Bone marrow (tissue), 2 donors: ENCODE data around the gene HM13.
"Not testable (repeated sequence)": the region's sequence is repeated elsewhere in the genome, so short reads cannot be mapped to it uniquely, and the experiment has no call there.

ENCODE experiments used
- DNase-seq, 2 donors: peaks; one replicate each; lab custom pipeline; 2025; lab: John Stamatoyannopoulos, UW

The HM13 gene

DNA sequence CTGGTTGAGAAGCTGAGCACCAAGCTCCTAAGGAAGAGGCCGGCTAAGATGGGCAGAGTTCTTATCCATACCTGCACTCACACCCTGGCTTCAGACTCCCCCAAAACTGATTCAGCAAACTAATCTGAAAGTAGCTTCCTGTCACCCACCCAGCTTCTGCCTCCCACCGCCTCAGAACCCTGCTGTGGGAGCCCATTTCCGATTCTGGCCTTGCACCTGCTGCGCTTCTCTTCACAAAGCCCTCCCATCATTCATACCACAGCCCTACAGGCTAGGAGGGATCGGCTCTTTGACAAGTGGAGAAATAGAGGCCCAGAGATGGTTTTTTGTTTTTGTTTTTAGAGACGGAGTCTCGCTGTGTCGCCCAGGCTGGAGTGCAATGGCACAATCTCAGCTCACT, 28.7 kb downstream of the HM13 start:
- DNase-seq = no peak

DNA sequence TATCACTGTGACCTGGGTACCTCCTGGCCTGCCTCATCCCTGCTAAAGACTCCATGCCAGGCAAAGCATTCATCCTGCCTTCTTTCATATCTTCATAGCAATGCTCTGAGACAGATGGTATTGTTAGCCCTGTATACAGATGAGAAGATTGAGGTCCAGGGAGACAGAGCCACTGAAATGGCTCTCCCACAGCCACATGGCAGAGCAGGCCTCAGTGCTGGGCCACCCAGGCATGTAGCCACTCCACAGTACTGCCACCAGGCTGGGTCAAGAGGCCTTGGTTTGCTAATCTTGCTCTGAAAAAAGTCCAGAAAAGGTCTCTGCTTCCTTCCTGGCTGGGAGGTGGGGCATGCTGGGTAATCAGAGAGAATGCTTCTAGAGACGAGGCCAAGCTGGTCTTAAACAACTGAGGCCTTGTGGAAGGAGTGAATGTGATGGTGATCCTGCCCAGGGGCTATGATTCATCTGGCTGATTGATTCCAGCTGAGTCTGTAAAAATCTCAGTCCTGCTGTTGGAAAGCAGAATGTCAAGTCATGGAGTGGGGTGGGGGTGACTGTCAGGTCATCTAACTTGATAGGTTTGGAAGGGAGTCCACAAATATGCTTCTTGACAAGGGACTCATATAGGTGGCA, 29.8 kb downstream of the HM13 start:
- DNase-seq = no peak

DNA sequence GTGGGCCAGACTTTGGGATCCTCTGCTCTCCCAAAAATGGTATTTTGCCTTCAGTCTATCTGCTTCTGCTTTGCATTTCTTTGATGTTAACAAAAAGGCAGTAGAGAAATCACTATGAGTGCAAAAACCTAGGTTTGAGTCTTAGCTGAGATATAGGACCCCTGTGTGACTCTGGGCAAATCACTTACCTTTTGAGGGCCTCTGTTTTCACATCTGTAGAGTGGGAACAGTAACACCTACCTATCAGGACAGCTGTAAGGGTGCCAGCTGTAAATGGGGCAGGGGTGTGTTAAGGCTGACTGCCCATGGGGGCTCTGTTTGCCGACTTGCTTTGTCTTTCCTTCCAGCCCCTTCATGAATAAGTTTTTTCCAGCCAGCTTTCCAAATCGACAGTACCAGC, 30.4 kb downstream of the HM13 start:
- no peak for DNase-seq

DNA sequence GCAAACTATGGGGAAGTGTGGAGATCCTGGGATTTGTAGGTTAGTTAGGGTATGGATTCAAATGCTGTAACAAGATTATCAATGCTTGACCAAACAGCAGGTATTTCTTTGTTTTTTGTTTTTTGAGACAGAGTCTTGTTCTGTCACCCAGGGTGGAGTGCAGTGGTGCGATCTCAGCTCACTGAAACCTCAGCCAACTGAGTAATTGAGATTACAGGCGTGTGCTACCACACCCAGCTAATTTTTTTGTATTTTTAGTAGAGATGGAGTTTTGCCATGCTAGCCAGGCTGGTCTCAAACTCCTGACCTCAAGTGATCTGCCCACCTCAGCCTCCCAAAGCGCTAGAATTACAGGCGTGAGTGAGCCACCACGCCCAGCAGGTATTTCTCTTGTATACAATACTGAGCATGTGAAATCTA, 31.4 kb downstream of the HM13 start:
- DNase-seq = not testable (repeated sequence)

DNA sequence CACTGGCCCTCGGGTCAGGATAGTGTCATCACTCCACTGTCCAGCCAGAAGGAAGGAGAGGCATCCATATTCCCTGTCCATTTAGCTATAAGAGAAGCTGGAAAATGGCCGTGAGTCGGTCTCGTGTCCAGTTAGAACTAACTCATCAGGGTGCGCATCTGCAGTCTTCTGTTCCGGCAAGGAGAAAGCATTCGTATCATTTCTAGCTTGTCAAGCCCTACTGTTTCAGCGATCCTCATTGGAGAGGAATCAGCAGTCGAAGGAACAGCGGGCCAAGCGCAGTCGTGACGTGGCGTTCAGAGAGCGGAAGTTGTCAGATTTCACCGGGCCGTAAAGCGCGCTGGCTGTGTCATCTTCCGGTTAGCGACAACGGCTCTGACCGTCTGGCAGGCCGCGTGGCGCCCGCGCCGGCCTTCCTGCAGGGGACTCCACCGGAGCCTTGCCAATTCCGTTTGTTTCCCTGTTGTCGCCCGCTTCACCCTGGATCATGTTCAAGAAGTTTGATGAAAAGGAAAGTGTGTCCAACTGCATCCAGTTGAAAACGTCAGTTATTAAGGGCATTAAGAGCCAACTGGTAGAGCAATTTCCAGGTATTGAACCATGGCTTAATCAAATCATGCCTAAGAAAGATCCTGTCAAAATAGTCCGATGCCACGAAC, 32.9 kb downstream of the HM13 start:
- peak in 1 of 2 donors; percentile 80 for DNase-seq

DNA sequence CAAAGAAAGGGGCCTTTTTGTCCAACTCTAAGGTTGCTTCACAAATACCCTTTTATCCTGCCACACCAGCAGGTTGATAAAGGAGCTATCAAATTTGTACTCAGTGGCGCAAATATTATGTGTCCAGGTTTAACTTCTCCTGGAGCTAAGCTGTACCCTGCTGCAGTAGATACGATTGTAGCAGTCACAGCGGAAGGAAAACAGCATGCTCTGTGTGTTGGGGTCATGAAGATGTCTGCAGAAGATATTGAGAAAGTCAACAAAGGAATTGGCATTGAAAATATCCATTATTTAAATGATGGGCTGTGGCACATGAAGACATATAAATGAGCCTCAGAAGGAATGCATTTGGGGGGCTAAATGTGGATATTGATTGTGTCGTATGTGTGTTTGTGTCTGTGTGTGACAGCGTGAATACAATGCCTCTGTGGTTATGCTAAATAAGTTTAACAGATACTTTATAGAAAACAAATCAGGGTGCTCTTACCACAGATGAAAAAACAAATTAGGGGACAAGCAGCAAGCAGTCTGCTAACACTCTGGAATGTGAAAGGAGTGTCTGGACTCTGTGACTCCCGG, 33.6 kb downstream of the HM13 start:
- DNase-seq = no peak

DNA sequence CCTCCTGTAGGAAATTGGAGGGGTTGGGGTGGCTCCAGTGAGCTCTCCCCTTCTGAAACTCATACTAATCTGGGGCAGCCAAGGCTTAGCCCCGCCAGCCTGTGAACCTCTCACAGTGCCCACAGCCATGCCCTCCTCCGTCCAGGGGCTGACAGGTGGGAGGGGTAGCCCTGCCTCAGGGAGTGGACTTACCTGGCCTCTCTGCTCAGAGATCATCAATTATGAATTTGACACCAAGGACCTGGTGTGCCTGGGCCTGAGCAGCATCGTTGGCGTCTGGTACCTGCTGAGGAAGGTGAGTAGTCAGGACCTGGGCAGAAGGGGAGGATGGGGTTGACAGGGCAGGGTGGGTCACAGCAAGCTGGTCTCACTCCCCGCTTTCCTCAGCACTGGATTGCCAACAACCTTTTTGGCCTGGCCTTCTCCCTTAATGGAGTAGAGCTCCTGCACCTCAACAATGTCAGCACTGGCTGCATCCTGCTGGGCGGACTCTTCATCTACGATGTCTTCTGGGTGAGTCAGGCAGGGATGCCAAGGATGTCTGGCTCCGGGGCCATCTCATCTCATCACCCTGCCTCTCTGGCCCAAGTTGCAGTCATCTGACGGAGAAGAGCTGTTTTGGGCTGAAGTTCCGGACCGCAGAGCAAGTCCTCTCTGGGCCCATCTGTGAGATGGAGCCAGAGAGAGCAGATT, 34.7 kb downstream of the HM13 start:
- no peak for DNase-seq

DNA sequence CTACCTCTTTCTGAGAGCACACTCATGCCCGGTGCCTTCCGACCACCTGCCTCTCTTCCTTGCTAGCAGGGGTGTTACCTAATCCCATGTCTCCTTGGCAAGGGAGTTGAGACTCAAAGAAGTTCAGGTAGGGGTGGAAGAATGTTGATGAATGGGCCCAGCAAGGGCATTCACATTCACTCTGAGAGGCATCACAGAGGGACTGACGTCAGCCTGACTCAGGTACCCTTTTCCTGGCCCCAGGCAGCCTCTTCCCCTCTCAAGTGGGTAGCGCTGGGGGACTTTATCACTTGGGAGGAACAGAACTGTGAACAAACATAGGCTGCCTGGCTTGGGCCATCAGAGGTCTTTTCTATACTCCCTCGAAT, 35.3 kb downstream of the HM13 start:
- DNase-seq = no peak

DNA sequence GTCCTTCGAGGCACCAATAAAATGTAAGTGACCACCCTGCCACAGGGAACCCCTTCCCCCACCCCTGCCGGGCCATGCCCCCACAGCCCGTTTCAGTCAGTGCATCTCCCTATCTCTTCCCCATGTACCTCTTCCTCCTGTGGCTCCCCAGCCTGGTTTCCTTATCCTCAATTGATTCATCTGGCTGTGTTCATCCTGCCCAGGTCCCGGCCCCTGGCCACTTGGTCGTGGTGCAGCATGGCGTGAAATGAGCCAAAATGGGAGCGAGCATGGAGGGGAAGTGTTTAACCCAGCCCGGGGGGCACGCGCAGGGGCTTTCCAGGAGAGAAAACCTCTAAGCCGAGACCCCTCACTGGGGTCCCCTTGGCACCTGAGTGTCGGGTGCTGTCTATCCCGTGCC, 35.9 kb downstream of the HM13 start:
- no peak for DNase-seq

DNA sequence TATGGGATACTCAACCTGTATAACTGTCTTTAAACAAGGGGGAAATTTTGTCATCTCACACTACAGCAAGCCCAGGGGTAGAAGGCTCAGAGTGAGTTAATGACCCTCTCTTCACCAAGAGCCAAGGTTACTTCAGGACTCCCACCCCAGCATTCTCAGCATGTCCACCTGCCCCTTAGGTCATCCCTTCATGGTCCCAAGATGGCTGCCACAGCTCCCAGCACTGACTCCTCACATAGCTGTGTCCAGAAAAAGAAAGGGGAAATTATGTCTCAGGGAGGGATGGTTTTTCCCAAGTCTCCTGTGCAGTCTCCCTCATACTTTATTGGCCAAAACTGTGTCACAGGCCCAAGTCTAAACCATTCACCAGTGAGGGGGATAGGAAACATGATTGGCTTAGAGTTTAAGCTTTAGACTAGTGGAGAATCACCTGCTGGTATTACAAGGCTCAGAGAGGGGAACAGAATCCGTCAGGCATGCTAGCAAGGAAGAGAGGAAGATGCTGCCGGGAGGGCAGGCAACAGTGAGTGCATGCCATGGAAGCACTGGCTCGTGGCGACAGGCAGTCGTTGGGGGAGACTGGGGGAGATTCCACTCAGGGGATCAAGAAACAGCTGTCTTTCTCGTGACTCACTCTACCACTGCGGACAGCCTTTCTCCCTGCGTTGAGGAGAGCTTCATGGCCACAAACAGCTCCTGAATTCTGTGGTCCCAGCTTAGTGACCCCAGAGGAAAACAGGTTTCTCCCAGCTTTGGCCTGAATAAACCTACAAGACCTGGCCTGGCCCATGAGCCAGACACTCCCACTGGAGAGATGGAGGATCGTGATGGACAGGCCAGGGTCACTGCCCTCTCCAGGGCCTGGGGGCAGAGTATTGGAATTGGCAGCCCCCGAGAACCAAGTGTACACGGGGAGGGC, 37.2 kb downstream of the HM13 start:
- no peak for DNase-seq

DNA sequence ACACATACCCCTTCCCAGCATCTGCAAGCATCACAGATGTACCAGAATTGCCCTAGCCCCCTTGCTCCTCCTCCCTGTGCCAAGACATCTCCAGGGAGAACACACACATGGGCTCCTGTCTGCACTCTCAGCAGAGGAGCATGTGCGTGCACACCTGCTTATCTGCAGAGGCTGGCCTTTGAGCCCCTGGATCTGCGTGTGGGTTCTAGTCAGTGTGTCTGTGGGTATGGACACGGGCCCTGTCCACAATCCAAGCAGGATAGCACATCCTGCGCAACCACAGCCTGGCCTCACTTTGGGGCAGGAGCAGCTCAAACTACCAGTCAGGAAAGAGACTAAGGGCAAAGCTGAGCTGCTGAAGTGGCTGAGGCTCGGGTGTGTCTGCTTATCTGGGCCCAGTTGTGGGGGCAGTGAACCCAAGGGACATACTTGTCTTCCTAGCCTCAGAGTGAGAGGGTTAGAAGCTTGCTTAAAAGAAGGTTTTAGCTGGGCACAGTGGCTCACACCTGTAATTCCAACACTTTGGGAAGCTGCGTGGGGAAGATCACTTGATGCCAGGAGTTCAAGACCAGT, 41.0 kb downstream of the HM13 start:
- no peak for DNase-seq

DNA sequence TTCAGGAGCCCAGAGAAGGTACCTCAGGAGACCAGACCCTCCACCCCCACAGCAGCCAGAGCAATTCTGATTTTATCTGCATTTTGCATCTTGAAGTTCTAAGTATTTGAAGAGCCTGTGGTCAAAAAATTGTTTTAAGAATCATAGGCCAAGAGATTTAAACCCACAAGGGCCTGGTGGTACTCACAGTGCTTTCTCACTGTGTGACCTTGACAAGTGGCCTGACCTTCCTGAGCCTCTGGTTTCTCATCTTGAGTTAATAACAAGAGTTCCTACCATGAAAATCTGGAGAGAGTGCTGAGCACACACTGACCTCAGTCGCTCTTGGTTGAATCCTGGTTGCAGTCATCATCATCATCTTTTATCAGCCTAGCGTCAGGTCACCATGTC, 45.5 kb downstream of the HM13 start:
- no peak for DNase-seq

DNA sequence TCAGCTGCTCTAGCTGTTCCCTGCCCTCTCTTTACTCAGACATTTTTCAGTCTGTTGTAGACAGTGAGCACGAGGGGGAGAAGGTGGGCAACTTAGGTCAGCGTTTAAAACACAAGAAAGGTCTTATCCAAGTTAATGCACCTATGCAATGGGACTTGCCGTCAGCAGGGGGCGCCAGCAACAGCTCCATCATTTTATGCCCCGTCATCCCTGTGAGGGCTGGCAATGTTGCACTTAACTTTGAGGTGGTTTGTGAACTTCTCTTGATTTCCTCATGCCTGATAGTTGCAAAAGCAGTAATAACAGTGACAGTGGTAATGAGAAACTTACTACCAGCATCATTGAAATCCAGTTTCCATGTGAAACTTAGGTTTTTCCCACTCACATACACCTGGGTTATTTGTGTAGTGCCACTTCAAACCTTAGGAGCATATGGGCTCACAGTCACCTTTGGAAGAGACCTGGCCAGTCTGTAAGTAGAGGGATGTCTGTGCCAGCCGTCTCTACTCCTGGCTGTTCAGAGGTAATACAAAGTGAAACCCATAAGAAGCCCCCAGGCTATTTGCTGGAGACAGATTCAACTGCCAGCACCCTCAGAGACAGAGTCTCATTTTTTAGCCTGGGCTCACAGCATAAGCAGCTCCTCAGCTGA, 46.0 kb downstream of the HM13 start:
- DNase-seq = peak; percentile 61 to 80

DNA sequence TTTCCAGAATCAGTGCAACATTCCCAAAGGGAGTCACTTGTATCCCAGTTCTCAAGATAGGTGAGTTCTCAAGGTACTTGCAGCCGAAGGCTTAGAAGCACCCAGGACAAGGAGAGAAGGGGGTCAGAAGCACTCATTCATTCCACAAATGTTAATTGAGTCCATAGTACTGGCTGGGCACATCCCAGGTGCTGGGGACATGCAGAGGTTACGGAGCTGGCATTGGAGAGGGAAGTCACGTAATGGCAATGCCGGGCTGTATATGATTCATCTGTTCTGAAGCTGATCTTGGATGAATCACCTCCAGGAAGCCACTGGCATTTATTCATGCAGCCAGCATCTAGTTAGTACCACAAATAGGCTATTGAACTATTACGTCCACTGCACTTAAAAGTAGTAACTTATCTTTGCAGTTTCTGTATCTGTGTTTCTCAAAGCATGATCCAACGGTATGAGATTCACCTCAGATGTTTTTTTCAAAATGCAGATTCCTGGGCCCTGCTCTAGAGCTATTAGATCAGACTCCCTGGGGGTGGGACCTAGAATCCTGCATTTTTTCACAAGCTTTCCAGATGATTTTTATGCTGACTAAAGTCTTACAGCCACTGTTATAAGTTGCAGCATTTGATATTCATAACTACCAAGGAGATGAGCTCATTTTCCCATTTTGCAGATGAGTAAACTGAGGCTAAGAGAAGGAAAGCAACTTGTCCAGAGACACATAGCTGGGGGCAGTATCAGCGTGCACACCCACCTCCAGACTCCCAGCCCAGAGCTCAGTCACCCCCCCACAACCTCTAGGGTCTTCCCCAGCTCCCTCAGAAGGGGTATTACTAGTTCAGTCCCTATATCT, 46.7 kb downstream of the HM13 start:
- DNase-seq = peak; percentile 17 to 73

DNA sequence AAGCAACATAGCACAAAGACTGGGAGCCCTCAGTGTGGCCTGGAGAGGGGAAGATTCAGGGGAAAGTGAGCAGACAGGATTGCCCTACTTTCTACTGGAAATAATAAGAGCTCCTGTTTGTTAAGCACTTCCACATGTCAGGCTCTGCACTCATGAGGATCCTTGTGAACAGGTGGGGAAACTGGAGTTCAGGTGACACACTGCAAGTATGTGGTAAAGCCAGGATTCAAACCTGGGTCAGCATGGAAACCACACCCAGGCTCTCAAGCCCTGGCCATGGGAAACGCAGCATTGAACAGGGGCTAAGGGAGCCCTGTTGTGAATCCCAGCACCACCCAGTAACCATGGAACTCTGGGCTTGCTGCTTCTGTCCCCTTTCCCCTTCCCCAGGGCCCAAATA, 48.0 kb downstream of the HM13 start:
- no peak for DNase-seq

DNA sequence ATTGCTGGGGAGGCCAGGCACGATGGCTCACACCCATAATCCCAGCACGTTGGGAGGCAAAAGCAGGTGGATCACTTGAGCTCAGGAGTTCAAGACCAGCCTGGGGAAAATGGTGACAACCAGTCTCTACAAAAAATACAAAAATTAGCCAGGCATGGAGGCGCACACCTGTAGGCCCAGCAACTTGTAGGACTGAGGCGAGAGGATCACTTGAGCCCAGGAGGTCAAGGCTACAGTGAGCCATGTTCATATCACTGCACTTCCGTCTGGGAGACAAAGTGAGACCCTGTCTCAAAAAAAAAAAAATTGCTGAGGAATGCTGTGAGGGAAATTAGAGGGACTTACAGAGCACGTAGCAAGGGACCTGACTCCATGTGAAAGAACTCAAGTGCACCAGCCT, 50.0 kb downstream of the HM13 start:
- no peak for DNase-seq

DNA sequence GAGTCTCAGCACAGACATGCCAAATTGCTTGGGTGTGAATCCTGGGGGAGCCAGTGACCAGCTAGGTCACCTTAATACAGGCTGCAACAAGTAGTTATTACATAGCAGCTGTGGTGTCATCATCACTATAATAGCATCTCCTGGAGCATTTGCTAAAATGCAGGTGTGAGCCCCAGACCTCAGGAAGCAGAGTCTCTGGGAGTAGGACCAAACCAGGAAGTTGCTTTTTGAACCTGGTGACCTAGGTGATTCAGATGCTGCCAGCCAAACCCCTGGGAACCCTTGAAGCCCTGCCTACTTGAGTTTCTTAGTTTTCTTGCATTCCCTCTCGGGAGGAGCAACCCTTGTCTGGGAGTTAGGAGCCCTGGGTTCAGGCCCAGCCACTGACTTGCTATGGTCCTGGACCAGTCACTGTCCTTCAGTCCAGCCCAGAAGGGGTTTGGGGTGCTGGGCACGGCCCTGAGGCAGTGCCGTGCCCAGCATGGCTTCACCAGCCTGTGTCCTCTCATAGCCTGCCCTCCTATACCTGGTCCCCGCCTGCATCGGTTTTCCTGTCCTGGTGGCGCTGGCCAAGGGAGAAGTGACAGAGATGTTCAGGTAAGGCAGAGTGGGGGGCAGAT, 51.6 kb downstream of the HM13 start:
- DNase-seq = no peak

DNA sequence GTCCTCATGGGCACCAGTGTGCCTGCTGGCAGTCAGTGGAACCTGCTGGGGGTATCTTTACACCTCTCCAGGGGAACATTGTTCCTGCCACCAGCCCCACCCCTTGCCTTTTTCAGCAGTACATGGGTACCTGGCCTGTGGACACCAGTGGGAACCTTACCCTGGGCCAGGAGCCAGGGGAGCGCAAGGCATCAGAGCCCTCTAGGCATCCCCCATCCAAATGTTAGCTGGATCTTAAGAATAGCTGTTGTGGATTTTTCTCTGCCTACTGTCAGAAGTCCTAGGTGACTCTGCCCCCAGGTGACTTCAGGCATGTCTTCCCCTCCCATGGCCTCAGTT, 52.0 kb downstream of the HM13 start:
- no peak for DNase-seq

DNA sequence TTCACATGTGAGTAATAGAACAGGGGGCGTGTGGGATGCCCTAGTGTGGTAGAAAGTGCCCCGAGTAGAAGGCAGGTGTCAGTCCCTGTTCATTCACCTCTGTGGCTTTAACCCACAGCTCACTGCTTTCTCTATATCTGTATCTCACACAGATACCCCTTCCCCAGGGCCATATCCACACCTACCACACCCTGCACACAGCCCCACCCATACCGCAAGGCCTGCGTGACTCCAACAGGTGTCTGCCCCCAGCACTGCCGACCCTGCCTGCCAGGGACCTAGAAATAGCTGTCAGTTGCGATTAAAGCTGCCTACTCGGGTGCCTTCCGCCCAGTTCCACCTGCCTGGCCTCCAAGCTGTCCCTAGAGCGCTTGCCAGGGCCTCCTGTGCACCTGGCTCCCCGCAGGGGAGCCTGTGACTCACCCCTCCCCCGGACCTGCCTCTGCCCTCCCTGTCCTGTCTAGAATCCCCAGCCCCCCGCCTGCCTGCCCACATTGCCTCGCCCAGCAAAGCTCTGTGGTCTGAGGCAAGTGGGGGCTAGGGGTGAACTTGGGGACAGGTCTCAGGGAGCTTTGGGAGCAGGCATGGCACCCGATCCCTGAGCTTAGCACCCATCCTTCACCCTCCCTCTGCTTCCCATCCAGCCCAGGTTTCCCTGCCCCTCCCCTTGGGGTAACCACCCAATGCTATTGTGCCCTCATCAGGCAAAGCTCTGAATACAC, 52.6 kb downstream of the HM13 start:
- DNase-seq = no peak
